Activated naive CD4-positive, alpha-beta T cell treated with anti-CD3 and anti-CD28 coated beads for 36 hours (primary cell): ENCODE measurements around the gene CAMSAP1. TPM values are rescaled to one million over a fixed set of nuclear protein-coding genes. Genes with fewer than 3 reads are reported as not detected.

Source experiments
- CTCF ChIA-PET: fragments of 350-600 bp; sonication (Branson Sonifier 250); formaldehyde crosslinking; loops from one replicate; lab custom pipeline; 2021; ENCODE audit warnings: antibody characterized with exemption; lab: Charles Lee
- DNase-seq: peaks from one replicate; pipeline ENCODE4 v3.0.0-alpha.2; 2020
- H3K27ac Mint-ChIP-seq: one replicate; pipeline ENCODE4 v1.8.0; 2021; ENCODE audit warnings: mild to moderate bottlenecking, mixed read lengths
- H3K27me3 Mint-ChIP-seq: one replicate; pipeline ENCODE4 v1.8.0; 2021; ENCODE audit warnings: low read depth, mixed read lengths
- H3K36me3 Mint-ChIP-seq: one replicate; pipeline ENCODE4 v1.8.0; 2021; ENCODE audit warnings: low read depth, mixed read lengths
- H3K4me1 Mint-ChIP-seq: one replicate; pipeline ENCODE4 v1.8.0; 2021; ENCODE audit warnings: low read depth, mixed read lengths
- H3K4me3 Mint-ChIP-seq: one replicate; pipeline ENCODE4 v1.8.0; 2021; ENCODE audit warnings: mild to moderate bottlenecking, moderate library complexity, mixed read lengths
- H3K9me3 Mint-ChIP-seq: one replicate; pipeline ENCODE4 v1.8.0; 2021; ENCODE audit warnings: mixed read lengths
- intact Hi-C: fragments of 100-400 bp; cut with micrococcal nuclease; formaldehyde crosslinking; loops from one replicate; pipeline ENCODE4 v1.15.1; 2023
- total RNA-seq, 2 experiments: library from RNA; stranded (reverse); gene quantifications; one replicate each; pipeline ENCODE4 v1.2.3, GENCODE V29; 2021

CAMSAP1 gene
- total RNA-seq, 2 experiments from 2014 or later, result 32.6 to 35.2 TPM

DNA sequence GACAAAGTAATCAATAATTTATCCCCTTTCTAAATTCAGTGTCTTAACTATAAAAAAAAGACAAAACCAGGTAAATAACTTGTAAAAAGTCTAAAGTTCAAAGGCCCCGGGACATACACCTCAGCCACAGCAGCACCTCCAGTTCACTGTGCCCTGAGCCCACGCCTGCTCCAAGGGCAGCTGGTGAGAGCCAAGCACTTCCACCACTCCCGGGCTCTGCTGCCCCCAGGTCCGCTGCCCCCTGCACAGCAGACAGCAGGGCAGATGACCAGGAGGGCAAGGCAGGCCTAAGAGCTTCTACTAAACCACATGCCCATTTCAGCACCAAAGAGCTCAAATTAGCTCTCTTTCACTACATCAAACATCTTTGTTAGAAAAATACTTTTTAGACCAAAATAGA, 91.9 kb downstream of the CAMSAP1 start:
- DNase-seq, result no peak
- H3K9me3 Mint-ChIP-seq, result no peaks in the 10 kb centered on the region
- peaks cover 35% of the 10 kb centered on the region for H3K36me3 Mint-ChIP-seq
- H3K4me3 Mint-ChIP-seq, result no peak overlapping the region
- intact Hi-C loops, result no loop called here
- H3K27me3 Mint-ChIP-seq, result no peaks in the 10 kb centered on the region
- no peak overlapping the region for H3K27ac Mint-ChIP-seq
- CTCF ChIA-PET, result no interaction called here
- no peaks in the 10 kb centered on the region for H3K4me1 Mint-ChIP-seq

DNA sequence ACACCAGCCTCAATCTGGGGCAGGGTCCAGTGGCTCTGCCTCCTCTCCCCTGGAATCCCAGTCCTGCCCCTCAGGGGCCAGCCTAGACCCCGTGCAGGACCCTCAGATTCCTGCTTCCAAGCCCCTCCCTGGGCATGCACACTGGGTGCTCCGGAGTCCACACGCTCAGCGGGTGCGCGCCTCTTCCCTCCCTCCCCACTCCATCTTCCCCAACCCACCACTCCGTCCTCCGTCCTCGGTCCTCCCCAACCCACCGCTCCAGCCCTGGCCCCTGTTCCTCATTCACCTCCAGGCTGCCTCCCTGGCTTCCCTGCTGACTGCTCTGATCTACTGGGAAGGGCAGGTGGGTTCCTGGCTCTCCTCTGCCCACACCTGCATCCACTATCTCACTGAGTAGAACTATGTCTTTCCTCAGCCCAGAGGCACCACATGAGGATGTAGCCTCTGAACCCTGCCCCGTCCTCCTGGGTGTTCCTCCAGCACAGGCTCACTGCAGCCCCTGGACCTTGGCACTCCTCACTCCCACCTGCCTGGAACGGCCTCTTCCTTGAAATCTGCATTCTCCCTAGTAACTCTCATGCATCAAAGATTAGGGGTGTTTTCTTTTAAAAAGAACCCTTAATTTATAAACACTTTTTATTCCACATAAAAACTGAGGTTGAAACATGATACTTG, 92.8 kb downstream of the CAMSAP1 start:
- Mint-ChIP-seq H3K9me3 (no peaks in the 10 kb centered on the region), H3K27me3 (no peaks in the 10 kb centered on the region), H3K4me1 (no peaks in the 10 kb centered on the region), H3K4me3 (no peak overlapping the region), H3K27ac (no peak overlapping the region), H3K36me3 (peaks cover 32% of the 10 kb centered on the region)
- DNase-seq, result no peak
- intact Hi-C loops, result no loop called here
- CTCF ChIA-PET, result no interaction called here

DNA sequence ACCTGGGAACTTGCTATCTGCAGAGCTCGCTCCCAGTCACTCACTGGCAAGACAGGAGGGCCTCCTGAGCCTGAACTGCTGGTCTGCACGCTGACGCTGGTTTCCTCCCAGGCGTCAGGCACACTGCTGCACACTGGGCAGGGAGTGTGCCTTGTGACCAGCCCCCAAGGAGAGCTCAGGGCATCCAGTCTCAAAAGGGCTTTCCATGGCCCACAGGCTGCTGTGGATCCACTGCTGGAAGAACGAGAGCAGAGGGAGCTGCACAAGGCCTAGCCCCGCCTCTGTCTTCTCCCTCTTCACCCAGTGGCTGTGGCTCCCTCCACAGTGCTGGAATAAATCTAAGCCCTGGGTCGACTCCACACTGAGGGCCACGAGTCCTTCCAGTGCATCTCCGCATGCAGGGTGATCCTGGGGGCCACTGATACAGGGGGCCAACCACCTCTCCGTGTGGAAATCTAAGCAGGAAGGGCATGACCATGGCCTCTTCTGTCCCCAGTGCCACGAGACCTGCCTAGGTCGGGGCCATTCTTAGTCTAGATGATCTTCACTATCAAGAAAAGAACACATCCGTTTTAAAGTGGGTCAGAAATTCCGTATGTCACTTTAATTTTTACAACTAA, 93.6 kb downstream of the CAMSAP1 start:
- CTCF ChIA-PET, result no interaction called here
- Mint-ChIP-seq H3K4me1 (no peaks in the 10 kb centered on the region), H3K9me3 (no peaks in the 10 kb centered on the region), H3K27me3 (no peaks in the 10 kb centered on the region), H3K36me3 (peaks cover 29% of the 10 kb centered on the region), H3K27ac (no peak overlapping the region), H3K4me3 (no peak overlapping the region)
- no peak for DNase-seq
- intact Hi-C loops, result no loop called here

DNA sequence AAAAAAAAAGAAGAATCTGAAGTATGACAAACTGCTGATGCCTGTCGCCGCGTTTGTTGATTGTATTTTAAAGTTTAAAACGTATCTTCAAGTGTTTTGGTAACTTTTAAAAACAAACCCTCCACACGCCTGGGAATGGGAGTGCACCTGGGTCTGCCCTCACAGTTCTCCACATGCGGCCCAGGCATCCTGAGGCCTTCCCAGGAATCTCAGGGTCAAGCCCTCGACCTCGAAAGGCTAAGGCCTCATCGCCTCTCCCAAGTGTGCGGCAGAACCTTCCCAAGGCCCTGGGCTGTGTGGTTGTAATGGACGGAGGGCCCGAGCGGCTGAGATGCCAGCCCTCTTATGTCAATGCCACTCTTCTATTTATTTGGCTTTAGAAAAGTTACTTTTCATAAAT, 94.4 kb downstream of the CAMSAP1 start:
- intact Hi-C loops, result no loop called here
- no peak overlapping the region for H3K4me3 Mint-ChIP-seq
- H3K9me3 Mint-ChIP-seq, result no peaks in the 10 kb centered on the region
- CTCF ChIA-PET, result no interaction called here
- no peaks in the 10 kb centered on the region for H3K4me1 Mint-ChIP-seq
- H3K27me3 Mint-ChIP-seq, result no peaks in the 10 kb centered on the region
- H3K27ac Mint-ChIP-seq, result no peak overlapping the region
- no peak for DNase-seq
- peaks cover 26% of the 10 kb centered on the region for H3K36me3 Mint-ChIP-seq

DNA sequence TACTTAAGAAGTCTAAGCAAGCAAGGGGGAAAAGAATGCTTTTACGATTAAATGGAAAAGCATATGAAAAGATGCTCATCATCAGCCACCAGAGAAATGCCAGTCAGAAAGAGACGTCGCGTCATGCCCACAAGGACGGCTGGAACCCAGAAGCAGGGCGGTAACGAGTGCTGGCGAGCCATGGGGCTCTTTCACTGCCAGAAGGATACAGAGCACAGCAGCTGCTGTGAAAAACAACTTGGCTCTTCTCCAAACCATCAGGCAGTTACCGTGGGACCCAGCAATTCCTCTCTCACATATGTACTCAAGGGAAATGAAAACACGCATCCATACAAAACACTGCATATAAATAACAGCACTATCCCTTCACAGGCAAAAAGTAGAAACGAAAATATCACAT, 95.5 kb downstream of the CAMSAP1 start:
- CTCF ChIA-PET, result no interaction called here
- H3K27ac Mint-ChIP-seq, result no peak overlapping the region
- intact Hi-C loops, result no loop called here
- no peaks in the 10 kb centered on the region for H3K9me3 Mint-ChIP-seq
- H3K4me1 Mint-ChIP-seq, result no peaks in the 10 kb centered on the region
- no peaks in the 10 kb centered on the region for H3K27me3 Mint-ChIP-seq
- no peak for DNase-seq
- no peak overlapping the region for H3K4me3 Mint-ChIP-seq
- H3K36me3 Mint-ChIP-seq, result peaks cover 26% of the 10 kb centered on the region

DNA sequence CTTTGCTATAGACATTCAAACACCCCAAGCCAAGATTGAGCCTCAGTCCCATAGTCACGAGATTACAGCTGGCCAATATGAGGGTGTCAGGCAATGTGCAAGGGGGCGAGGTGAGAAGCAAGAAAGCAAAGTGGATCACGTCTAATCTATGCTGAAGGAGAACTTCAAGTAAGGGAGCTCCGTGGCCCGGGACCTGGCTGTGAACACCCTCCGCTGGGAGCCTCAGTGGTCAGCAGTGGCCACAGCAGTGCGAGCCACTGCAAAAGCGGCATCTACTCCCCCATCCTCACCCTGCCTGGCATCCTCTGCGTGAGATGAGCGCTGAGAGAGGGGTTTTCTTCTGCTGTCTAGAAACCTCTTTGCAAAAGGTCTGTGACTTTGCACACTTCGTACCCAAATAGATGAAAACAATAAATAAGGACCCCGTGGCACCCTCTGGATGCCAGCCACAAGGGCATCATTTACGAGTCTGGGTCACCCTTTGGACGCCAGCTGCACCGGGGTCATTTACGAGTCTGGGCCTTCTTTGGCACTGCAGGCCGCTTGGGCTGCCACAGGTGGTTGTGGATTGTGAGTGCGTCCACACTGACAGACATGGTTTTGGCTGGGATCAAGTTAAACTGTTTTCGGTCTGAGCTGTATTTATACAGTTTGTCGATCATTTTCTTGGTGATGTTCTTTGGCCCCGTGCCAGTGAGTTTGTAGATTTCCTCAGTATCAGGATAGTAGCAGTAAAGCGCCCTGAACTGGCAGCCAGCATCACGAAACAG, 96.4 kb downstream of the CAMSAP1 start:
- Mint-ChIP-seq H3K27me3 (no peaks in the 10 kb centered on the region), H3K4me1 (no peaks in the 10 kb centered on the region), H3K36me3 (peaks cover 26% of the 10 kb centered on the region), H3K4me3 (no peak overlapping the region), H3K27ac (no peak overlapping the region), H3K9me3 (no peaks in the 10 kb centered on the region)
- CTCF ChIA-PET, result no interaction called here
- intact Hi-C loops, result no loop called here
- peak; percentile 0 for DNase-seq

DNA sequence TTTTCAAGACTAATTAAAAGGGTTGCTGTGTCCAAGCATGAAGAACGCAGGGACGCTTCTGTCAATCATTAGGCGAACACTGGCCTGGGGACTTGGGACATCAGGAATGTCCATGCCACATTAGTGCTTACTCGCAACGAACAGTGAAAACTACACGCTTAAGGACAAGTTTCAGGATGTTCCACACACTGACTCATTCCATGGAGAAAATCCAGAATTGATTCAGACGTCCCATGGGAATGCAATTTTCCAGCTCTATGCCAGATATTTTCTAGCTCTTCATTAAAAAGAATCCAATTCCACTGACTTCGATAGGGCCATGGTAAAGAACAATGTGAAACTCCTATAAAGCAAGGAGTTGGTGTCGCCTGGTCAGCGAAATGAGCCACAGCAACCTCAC, 98.2 kb downstream of the CAMSAP1 start:
- no peaks in the 10 kb centered on the region for H3K9me3 Mint-ChIP-seq
- H3K4me3 Mint-ChIP-seq, result no peak overlapping the region
- CTCF ChIA-PET, result no interaction called here
- DNase-seq, result peak; percentile 1
- H3K27ac Mint-ChIP-seq, result no peak overlapping the region
- intact Hi-C loops, result no loop called here
- no peaks in the 10 kb centered on the region for H3K27me3 Mint-ChIP-seq
- peaks cover 16% of the 10 kb centered on the region for H3K36me3 Mint-ChIP-seq
- no peaks in the 10 kb centered on the region for H3K4me1 Mint-ChIP-seq

DNA sequence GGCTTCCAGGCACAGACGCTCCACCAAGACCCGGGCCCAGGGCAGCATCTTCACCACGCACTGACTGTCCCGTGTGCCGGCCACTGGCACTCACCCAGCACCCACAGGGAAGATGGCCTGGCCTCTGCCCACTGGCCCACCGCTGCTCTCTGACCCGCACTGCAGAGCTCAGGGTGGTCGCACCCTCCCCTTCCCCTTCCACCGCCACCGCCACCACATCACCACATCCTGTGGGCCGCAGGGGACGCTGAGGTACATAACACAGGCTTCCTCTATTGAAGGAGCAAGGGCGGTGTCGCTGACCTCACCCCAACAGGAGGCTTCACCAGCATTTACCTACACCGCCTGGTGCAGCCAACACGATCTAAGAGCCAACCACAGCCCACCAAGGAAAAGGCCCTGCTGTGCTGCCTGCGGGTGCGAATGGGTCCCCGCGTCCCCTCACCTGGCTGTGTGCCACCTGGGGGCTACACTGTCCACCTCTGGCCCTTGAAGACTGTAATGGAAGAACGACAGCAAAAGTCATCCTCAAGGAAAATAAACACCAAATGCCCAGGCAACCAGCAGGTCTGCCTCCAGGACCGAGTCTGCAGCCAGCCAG, 101.8 kb downstream of the CAMSAP1 start:
- Mint-ChIP-seq H3K9me3 (no peaks in the 10 kb centered on the region), H3K36me3 (peaks cover 3% of the 10 kb centered on the region), H3K4me3 (no peak overlapping the region), H3K27me3 (no peaks in the 10 kb centered on the region), H3K27ac (no peak overlapping the region), H3K4me1 (no peaks in the 10 kb centered on the region)
- intact Hi-C loops, result no loop called here
- no peak for DNase-seq
- CTCF ChIA-PET, result no interaction called here

DNA sequence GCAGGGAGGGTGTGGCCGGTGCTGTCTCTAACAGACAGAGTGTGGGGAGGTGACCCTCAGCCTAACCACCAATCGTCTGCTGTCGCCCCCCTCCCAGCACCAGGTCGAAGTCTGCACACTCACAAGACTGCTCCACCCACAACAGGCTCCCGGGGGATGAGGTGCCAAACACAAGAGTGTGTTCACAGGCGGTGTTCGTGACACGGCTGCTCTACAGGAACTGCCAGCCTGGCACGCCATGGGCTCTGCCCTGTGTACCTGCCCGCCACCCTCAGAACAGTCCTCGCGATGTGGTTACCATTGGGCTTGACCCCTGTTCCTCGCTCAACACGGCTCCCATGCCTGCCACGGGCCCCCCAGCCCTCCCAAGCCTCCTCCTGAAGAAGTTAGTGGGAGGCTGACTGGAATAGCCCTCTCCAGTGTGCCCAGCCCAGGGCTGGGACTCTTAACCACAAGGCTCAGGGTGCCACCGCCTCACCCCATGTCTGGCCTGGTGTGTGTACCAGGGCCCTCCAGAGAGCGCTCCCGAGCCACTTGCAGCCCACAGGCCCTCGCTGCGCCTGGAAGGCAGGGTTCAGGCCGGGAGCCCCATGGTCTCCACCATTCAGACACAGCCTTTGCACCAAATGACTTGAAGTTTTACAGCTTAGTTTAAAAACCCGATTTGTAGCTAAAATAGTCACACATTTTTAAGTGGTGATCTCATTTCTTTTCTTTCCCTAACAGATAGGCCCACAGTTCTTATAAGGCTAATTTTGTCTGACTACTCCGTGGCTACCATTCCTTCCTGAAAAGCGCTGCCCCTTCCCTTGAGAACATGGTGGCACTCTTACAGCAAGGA, 102.5 kb downstream of the CAMSAP1 start:
- Mint-ChIP-seq H3K4me3 (no peak overlapping the region), H3K27ac (no peak overlapping the region), H3K4me1 (no peaks in the 10 kb centered on the region), H3K27me3 (no peaks in the 10 kb centered on the region), H3K36me3 (peaks cover under 1% of the 10 kb centered on the region), H3K9me3 (no peaks in the 10 kb centered on the region)
- intact Hi-C loops, result no loop called here
- CTCF ChIA-PET, result no interaction called here
- DNase-seq, result no peak

DNA sequence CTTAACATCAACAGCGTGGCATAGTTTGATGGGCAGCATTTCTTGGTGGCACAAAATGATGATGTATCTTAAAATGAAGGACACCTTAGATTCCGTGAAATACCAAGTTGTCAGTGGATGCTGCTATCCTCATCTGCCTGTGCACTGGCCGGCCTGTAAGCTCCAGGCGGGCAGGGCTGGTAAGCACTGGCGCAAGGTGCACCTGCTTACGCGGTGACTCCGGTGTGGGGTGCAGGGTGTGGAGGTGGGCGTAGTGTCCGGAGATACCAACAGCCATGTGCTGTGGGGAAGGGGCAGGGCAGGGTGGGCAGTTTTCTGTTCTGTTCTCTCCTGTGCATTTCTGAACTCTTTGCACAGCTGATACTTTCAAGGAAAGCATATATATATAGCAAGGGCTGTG, 103.9 kb downstream of the CAMSAP1 start:
- CTCF ChIA-PET, result no interaction called here
- no peak overlapping the region for H3K27ac Mint-ChIP-seq
- H3K36me3 Mint-ChIP-seq, result no peaks in the 10 kb centered on the region
- H3K4me1 Mint-ChIP-seq, result no peaks in the 10 kb centered on the region
- intact Hi-C loops, result no loop called here
- H3K9me3 Mint-ChIP-seq, result no peaks in the 10 kb centered on the region
- no peaks in the 10 kb centered on the region for H3K27me3 Mint-ChIP-seq
- no peak overlapping the region for H3K4me3 Mint-ChIP-seq
- DNase-seq, result no peak

DNA sequence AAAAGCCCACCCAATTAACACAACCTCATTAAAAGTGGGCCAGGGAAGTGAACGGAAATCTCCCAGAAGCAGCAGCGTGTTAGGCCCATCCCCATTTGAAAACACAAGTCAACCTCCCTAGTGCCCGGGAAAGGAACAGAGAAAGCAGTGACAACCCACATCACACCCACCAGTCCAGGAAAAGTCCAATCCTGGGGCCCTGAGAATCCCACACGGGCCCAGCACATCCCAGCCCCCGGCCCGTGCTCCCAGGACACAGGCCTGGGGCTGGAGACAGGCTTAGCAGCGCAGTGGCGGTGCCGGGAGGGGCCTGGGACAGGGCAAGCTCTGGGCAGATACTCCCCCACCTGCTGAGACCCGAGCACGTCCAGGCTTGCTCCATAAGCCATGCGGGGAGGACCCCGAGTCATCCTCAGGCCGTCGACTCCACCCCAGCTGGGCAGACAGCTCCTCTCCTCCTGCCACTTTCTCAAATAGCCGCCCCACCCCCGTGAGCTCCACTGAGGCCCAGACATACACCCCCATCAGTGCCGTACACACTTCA, 104.4 kb downstream of the CAMSAP1 start:
- H3K27ac Mint-ChIP-seq, result no peak overlapping the region
- intact Hi-C loops, result no loop called here
- no peaks in the 10 kb centered on the region for H3K27me3 Mint-ChIP-seq
- DNase-seq, result no peak
- no peaks in the 10 kb centered on the region for H3K9me3 Mint-ChIP-seq
- no peak overlapping the region for H3K4me3 Mint-ChIP-seq
- CTCF ChIA-PET, result no interaction called here
- H3K4me1 Mint-ChIP-seq, result no peaks in the 10 kb centered on the region
- no peaks in the 10 kb centered on the region for H3K36me3 Mint-ChIP-seq

DNA sequence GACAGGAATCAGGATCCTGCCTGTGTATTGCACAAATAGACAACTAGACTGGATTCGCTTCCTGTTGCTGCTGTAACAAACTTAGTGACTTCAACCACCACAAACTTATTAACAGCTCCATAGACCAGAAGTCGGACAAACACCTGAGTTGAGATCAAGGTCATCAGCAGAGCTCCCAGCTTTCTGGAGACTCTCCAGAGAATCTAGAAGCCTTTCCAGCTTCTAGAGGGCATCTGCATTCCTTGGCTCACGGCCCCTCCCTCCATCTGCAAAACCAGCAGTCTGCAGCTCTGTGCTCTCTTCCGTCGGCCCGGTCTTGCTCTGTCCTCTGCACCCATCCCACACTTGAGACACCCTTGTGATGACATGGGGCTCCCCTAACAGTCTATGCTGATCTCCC, 106.3 kb downstream of the CAMSAP1 start:
- Mint-ChIP-seq H3K4me3 (no peak overlapping the region), H3K36me3 (no peaks in the 10 kb centered on the region), H3K27me3 (peaks cover 3% of the 10 kb centered on the region), H3K9me3 (no peaks in the 10 kb centered on the region), H3K27ac (no peak overlapping the region), H3K4me1 (no peaks in the 10 kb centered on the region)
- CTCF ChIA-PET, result no interaction called here
- intact Hi-C loops, result no loop called here
- DNase-seq, result no peak
